Amniotic stem cell (primary cell): ENCODE measurements around the gene IRF6.
A peak's percentile ranks its signal among the peaks of the same experiment; 100 is the strongest.

Experiments
- DNase-seq: peaks from one replicate; lab custom pipeline; 2025; lab: John Stamatoyannopoulos, UW

The IRF6 gene

DNA sequence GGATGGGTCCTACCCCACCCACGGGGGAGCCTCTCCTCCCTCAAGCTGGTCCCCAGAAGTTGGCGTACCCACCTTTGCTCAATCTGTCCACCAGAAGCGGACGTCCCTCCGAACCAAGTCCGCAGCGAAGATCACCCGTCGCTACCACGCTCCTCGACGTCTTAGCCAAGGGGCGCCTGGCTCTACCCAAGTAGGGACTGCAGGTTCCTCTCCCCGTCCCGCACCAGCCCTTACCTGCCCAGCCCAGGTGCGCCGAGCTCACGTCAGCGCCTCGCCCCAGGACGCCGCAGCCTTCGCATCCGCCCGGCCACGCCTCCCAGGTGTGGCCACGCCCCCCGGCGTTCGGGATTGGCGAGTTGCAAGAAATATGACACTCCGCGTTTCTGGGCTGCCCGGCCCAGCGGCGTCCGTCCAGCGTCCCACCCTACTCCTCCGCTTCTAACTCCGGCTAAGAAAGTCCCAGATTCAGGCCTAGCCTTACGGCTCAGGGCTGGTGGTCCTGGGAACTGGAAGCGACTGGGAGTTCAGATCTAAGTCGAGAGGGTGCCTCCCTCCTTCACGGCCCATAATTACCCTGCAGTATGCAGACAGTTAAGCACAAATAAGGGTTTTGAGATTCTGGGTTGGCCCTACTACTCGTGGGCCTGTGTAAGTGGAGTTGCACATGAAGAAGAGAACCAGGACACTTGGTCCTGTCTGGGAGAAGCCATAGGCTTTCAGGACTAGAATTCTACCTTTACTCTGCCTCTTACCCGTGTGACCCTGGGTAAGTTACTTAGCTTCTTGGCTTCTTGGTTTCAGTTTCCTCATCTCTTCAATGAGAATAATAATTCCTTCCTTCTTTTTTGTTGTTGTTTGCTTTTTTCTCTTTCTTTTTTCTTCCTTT is at the start of gene IRF6:
Gene IRF6 (minus strand): TSS at position 268 of the 886 bp plus-strand sequence. CDS start 4,729 bp downstream, outside the sequence.
- DNase-seq, result peak; percentile 62

DNA sequence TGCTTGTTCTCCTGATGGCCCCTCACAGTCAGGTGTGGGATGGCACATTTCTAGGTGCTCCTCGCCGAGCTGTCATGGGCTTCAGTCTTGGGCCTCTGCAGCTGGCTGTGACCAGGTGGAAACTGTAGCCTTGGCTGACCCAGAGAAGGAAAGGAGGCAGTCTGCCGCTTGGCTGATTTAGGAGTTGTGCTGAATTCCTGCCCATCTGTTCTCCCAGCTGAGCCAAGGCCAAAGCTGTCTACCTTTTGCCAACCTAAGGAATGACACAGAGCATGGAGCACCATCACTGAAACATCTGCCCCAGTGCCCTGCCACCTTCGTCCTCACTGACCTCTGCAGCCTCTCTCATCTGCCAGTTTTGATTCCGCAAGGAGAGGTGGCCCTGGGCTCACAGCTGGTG is 49.7 kb upstream of the IRF6 start:
- DNase-seq, result no peak

DNA sequence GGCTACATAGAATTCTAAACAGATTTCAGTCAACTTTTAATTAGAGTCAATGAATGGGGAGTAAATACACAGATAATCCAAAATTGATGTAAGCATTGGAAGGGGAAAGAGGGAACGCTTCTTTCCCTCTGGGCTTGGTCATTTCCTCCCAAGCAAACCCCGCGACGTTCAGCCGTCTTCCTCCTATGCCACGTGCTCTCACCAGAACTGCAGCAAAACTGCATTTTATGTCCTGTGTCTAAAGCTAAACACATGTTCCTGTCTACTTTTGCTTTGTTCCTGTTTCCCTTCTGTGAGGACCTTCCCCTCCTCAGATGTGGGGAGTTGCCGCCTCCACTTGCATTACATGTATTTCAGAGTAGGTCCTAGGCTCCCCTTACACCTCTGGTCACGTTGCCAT is 49.1 kb upstream of the IRF6 start:
- DNase-seq, result no peak

DNA sequence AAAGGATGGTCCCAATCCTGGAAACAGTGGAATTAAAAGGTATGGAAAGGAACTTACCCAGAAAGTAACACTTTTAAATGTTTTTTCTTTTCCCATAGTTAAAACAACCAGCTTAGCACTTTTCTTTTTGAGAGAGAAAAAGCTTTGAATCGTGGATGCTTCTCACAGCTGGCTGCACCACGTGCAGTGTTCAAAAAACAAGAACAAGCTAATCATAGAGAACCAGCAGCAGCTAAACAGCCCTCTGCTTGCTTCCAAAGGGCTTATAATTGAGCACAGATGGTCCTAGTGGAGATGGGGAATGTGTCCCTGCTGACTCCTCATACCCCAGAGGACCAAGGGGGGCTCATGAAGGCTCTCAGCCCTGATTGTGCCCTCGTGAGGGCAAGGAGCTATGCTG is 48.3 kb upstream of the IRF6 start:
- no peak for DNase-seq

DNA sequence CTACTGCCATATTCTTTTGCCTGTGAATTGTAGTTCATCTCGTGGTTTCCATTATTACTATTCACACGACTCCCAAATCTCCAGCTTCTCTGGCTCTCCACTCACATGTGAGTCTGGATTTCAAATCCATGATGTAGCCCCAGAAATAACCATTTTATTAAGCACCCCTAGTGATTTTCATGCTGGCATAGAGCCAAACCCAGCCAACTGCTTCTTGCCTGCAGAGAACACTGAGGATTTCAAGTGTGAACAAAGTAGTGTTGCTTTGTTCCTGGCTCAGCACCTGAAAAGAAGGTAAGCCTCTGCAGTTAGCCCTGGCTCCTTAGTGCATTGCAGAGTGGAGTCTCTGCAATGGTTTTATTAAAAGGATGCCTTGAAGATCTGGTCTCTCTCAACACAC is 47.7 kb upstream of the IRF6 start:
- DNase-seq, result no peak

DNA sequence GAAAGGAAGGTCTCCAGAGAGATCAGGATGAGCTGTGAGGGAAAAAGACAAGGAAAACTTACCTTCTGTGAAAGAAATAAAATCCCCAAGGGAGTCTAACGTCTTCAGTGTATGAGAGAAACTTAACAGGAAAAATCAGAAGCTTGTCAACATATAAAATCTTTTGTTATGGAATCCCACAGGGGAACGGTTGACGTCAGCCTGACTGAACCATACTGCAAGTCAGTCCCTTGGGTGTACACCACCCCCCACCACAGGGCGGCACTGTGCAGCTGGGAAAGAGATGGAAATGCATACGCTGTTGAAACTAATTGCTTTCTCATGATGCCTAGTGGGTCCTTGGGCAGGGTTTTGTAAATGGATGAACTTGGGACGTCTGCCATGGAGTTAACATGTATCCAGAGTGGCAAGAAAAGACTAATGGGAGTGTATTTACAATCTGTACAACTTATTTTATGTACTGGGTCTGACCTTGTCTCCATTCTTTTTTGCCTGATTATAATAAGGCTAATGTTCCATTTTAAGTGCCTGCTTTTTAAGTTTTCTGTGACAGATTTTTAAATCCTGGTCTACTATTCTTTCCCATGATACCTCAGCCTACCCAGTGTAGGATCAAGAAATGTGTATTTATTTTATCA is 44.5 kb upstream of the IRF6 start:
- DNase-seq, result no peak

DNA sequence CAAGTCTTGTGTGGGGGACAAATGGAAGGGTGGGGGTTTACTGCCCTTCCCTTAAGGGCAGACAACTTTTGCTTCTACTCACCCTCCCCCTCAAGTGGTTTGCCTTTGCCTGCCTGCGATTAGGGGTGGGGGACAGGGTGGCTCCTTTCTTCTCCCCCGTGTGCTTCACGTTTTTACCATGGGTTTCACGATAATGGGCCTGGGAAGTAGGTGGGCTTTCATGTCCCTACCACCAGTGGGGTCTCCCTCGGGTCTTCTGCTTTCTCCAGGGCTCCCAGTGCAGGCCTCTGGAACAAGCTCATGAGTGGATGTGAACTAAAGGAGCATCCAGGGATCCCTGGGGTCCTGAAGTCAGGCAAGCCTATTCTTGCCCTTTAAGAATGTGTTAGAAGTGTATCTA is 43.4 kb upstream of the IRF6 start:
- no peak for DNase-seq

DNA sequence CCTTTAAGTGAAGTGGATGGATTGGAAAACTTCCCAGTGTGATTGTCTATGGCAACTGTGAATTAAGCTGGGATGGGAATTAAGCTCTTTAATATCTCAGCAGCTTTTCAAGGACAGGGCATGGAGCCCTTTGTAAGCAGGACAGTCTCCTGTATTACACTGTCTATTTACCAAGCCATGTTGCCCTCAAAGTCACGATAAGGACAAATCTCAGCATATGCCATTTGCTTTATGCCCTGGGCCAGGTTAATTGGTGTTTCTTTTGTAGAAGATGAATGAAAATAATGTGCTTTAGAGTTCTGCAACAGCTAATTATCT is 39.4 kb upstream of the IRF6 start:
- DNase-seq, result no peak

DNA sequence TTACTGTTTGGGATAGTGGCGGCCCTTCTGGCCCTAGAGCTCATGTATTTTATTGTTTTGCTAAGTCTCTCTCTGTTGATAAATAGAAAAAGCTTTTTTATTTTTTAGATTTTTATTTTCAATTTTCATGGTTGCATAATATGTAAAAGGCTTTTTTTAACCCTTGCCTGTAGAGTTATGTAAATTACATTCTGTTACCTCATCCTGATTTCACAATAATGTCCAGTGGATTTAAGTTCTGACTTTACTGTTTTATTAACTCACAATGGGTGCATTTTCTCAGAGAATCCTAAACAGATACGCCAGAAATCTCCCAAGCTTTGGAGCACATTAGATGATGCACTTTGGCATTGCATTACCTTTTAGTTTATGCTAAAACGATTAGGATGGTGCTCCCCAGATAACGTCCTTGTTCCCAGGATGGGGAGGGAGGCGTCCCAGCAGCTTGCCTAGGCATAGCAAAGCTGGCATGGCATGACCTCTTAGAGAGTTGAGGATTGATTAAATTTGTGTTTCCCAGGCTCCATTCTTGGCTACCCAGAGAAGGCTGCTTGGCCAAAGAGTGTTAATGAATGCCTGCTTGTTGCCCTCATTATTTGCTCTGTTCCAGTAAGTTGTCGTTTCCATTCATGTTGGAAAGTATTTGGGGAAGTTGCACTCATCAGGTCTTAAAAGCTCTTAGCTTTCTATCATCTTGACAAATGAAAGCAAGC is 38.9 kb upstream of the IRF6 start:
- DNase-seq, result no peak

DNA sequence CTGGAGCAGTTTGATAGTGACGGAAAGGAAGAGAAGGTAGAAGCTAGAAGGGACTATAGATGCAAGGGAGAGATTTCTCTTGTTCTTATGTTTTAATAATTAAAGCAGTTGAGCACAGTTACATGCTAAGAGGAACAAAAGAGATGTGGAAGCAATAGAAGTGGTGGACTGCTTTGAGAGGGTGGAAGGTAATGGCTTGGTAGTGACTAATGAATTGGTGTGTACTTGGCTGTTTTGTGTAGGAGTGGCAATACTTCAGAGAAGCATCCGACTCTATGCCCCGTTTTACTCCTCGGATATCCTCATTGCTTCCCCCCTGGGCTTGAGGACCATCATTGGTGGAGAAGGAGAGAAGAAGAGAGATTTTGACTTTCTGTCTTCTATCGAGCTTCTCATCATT is 34.7 kb upstream of the IRF6 start:
- DNase-seq, result no peak

DNA sequence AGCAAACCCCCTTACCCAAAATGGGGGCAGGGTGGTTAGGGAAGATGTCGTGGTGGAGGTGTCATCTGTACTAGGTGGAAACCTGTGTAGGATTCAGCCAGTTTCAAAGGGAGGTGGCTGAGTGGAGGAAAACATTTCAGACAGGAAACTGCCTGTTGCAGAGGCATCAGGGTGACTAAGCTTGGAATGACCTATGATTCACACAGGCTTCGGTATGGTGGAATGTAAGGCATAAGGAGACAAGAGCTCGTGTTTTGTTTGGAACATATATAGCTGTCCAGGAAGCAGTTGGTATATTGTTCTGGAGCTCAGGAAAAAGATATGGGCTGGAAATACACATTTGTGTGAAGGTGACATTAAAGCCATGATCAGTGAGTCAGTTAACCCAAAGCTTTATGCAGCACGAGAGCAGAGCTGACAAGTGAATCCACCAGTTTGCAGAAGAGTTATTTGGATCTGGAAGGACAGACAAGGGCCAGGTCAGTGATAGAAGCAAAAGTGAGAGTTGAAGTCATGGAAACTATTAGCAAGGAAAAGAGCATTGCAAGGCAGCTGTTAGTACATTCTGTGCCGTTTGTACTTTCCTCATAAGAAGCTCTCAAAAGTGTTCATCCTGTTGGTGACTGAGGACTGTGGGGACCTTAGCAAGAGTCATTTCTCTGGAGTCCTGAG is 34.1 kb upstream of the IRF6 start:
- peak; percentile 92 for DNase-seq

DNA sequence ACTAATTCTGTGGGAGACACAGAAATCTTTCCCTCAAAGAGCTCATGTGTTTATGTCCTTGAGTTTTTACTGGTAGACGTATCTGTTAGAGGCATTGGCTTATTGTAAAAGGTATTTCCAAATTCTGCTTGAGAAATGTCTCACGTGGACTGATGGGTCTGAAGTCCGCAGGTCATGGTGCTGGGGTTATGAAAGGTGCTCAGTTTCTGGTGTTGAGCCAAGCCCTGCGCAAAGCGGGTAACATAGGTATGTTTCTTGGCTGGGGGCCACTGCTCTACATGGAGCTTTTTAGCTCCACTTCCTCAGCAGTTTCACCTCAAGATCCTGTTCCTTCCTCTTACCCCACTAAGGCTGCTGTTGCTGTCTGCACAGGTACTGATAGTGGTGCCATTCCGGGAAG is 32.6 kb upstream of the IRF6 start:
- DNase-seq, result no peak

DNA sequence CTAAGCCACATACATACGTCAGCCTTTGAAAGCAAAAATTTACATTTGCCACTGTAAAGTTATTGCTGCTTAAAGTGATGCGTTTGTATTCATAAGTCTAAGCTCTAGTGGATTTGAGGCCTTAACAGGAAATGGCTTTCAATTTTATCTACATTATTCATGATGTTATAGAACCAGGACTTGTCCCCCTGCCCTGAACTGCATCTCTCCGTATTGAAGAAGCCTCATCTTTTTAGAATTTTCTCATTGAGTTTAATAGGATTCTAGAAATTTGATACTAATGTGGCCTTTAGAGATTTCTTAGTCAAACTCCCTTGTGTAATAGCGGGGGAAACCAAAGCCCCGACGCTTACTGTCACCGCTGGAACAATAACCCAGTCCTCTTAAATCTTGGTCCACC is 31.7 kb upstream of the IRF6 start:
- no peak for DNase-seq

DNA sequence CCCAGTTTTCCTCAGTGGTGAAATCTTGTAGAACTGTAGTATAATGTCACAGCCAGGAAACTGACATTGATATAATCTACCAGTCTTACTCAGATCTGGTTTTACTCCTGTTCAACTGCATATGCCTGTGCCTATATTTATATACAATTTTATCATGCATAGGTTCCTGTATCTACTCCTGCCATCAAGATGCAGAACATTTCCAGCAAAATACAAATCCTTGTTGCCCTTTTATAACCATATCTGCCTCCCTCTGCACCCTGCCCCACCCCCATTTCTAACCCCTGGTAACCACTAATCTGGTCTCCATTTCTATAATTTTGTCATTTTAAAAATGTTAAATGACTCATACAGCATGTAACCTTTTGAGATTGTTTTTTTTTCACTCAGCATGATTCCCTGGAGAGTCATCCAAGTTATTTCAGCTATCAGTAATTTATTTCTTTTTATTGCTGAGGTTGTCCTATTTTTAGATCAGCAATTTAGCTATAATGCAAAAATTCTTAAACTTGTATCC is 29.9 kb upstream of the IRF6 start:
- peak; percentile 34 for DNase-seq

DNA sequence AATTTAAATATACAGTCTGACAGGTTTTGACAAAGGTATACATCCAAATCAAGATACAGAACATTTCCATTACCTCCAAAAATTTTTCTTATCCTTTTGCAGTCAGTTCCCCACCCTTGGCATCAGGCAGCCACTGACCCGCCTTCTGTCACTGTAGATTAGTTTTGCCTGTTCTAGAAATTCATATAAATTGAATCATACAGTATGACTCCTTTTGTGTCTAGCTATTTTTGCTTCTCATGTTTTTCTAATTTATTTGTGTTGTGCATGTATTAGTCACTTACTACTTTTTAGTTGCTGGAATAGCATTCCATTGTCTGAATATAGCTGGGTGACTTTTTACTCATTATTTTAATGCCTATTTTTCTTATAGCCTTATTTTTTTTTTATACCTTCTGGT is 25.7 kb upstream of the IRF6 start:
- peak; percentile 21 for DNase-seq

DNA sequence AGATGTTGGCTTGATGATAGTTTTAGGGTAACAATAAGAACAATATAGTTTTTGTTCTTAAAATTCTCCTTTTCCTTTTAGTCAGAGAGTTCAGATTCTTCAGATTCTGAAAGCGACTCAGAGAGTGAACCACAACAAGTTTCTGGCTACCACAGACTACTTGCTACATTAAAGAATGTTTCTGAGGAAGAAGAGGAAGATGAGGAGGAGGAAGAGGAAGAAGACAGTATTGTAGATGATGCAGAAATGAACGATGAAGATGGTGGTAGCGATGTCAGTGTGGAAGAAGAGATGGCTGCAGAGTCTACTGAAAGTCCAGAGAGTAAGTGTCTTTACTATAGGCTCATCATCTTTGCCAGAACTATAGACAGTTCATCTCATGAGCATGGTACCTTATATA is 24.8 kb upstream of the IRF6 start:
- no peak for DNase-seq

DNA sequence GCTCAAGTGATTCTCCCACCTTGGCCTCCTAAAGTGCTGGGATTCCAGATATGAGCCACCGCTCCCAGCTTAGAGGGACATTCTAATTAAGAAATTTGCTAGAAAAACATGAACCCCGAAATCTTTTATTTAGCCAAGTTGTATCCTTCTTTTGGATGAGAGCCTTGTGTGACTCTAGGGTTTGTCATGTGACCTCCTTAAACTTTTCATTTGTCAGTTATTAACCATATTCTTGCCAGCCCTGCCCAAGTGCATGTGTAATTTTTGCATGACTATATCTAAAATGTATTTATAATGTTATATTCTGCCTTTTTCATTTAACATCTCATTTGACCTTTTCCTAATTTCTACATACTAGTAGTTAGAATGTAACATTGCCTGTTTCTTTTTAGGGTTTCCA is 23.8 kb upstream of the IRF6 start:
- DNase-seq, result no peak

DNA sequence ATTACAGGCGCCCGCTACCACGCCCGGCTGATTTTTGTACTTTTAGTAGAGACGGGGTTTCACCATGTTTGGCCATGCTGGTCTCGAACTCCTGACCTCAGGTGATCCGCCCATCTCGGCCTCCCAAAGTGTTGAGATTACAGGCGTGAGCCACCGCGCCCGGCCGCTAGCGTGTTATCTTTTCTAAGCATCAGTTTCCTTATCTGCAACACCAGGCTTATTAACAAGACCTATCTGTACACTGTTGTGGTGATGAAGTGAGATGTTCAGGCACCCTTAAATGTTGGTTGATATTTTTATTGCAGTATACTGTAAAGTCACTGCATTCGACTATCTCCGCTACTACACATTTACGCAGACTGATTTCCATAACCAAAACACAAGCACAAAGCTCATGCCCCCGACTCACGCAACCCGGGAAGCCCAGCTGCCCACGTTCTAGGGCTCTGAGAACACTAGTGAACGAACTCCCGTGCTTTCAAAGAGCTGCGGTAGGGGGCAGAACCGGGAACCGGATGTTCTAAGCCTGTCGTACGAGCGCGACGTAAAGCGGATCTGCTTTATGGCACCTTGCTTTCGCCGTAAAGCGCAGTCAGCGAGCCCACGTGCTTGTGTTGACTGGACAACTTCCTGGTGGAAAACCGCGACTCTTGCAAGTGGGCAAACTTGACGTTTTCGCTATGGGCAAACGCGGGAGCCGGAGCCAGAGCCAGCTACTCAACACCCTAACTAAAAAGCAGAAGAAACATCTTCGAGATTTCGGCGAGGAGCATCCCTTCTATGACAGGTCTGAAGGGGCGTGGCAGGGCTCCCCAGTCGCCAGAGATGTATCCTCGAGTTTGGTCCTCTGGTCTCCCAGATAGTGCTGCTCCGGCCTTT is 21.7 kb upstream of the IRF6 start, which contains the start of gene UTP25:
Gene UTP25 (plus strand): TSS at position 589 of the 879 bp plus-strand sequence. CDS start 92 bp downstream, at position 681.
- peak; percentile 96 for DNase-seq

DNA sequence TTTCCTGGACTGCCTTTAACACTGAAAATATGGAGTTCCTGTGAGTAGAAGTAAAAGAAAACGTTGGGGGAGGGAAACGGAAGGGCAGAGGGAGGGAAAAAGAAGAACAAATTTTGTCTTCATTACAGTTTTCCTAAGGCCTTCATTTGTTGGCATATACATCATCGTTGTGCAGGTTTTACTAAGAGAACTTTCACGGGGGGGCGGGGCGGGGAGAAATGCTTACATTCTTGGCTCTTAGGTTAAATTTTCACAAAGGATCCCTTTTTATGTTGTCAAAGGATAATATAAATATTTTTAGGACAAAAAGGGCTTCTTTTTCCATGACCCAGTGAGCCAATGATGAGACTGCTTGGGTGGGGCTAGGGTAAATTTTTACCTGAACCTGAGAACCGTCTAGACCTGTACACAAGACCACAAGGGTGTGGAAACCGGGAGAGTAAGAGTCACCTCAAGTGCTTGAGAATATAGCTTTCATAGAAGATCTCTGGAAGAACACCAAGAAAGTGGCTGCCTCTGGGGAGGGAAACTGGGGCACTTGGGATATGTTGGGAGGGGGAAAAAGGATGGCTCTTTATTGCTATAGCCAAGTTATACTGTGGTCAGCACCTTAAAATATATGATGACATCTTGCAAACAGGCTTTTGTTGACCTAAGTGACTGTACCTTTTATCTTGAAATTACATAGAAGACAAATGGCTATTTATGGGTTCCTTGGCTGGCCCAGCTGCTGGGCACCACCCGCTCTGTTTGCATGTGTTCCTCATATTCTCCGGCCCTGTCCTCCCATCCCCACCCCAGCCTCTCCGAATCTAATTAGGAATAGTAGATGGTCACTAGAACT is 19.9 kb upstream of the IRF6 start:
- no peak for DNase-seq
